Measurements from ENCODE around the gene FTSJ3.

FTSJ3 gene

DNA sequence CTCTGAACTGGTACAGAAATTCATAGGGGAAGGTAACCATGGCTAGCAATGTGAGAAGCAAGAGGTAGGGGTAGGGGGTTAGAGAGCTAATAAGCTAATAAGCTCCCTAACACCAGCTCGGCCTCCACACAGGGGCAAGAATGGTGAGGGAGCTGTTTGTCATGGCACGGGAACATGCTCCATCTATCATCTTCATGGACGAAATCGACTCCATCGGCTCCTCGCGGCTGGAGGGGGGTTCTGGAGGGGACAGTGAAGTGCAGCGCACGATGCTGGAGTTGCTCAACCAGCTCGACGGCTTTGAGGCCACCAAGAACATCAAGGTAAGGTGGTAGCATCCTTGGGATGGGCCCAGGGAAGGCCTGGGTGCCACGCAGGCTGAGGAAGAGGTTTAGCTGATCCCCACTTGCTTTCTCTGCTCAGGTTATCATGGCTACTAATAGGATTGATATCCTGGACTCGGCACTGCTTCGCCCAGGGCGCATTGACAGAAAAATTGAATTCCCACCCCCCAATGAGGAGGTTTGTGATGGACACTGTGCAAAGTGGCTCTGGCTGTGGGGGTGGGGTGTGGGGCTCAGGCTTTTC, 3.5 kb upstream of the FTSJ3 start:
- Histone ChIP-seq H3K27me3 (no peaks in the 10 kb centered on the region), H3K36me3 (peaks cover 69% of the 10 kb centered on the region), H3K9me3 (no peaks in the 10 kb centered on the region), H3K27ac (peak overlapping the region; percentile 5), H3K4me3 (ENCODE audit: low read depth in 1 of 2, low read length in 1 of 2) (no peak overlapping the region), H3K4me1 (ENCODE audit: control insufficient read depth in 1 of 2, insufficient read depth in 1 of 2, low read depth in 1 of 2, low read length in 1 of 2) (peaks cover 31 to 41% of the 10 kb centered on the region in 2 experiments)
- TF ChIP-seq CTCF (IDR thresholded peaks at IDR 0.05): no peak

DNA sequence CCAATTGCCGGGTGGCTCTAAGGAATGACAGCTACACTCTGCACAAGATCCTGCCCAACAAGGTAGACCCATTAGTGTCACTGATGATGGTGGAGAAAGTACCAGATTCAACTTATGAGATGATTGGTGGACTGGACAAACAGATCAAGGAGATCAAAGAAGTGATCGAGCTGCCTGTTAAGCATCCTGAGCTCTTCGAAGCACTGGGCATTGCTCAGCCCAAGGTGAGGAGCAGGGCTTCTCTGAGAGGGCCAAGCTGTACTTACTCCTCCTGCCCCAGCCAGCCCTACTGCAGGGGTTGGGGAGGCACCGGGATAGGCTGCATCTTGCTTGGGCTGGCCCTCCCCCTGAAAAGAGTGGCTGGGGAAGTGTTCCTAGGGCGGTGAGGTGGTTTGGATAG, 2.8 kb upstream of the FTSJ3 start:
- no peaks in the 10 kb centered on the region for H3K9me3 ChIP-seq
- H3K4me1 ChIP-seq (ENCODE audit: control insufficient read depth in 1 of 2, insufficient read depth in 1 of 2, low read depth in 1 of 2, low read length in 1 of 2): peaks cover 36 to 47% of the 10 kb centered on the region in 2 experiments
- TF ChIP-seq CTCF (IDR thresholded peaks at IDR 0.05): no peak
- H3K27me3 ChIP-seq: no peaks in the 10 kb centered on the region
- H3K27ac ChIP-seq: no peak overlapping the region
- peaks cover 62% of the 10 kb centered on the region for H3K36me3 ChIP-seq
- no peak overlapping the region for H3K4me3 ChIP-seq (ENCODE audit: low read depth in 1 of 2, low read length in 1 of 2)

DNA sequence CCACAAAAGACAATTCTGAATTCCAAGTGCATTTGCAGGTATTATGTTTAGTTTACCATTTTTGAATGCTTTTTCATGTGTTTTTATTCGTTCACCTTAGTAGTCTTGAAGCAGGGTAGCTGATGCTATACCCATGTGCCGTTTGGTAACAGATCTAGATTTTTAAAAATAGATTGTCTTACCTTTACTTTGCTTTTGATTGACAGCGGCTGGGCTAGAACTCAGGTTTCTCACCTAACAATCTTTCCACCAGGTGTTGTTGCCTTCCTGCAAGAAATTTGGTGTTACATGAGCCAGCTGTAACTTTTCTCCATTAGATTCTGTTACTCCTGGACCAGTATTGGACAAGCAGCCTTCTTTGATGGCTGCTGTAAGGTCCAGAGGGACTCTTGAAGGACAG, 1.5 kb upstream of the FTSJ3 start:
- no peak overlapping the region for H3K27ac ChIP-seq
- H3K4me1 ChIP-seq (ENCODE audit: control insufficient read depth in 1 of 2, insufficient read depth in 1 of 2, low read depth in 1 of 2, low read length in 1 of 2): peaks cover 25 to 36% of the 10 kb centered on the region in 2 experiments
- H3K4me3 ChIP-seq (ENCODE audit: low read depth in 1 of 2, low read length in 1 of 2): no peak overlapping the region
- TF ChIP-seq CTCF (IDR thresholded peaks at IDR 0.05): no peak
- no peaks in the 10 kb centered on the region for H3K27me3 ChIP-seq
- peaks cover 57% of the 10 kb centered on the region for H3K36me3 ChIP-seq
- H3K9me3 ChIP-seq: no peaks in the 10 kb centered on the region

GRCh38 chr17:63827801-63828221, 348 bp upstream of the FTSJ3 start:
- peak overlapping the region; percentile 96 for H3K4me3 ChIP-seq (ENCODE audit: low read depth in 1 of 2, low read length in 1 of 2)
- peaks cover 57% of the 10 kb centered on the region for H3K36me3 ChIP-seq
- H3K9me3 ChIP-seq: no peaks in the 10 kb centered on the region
- TF ChIP-seq CTCF (IDR thresholded peaks at IDR 0.05): no peak
- peaks cover 25 to 36% of the 10 kb centered on the region in 2 experiments for H3K4me1 ChIP-seq (ENCODE audit: control insufficient read depth in 1 of 2, insufficient read depth in 1 of 2, low read depth in 1 of 2, low read length in 1 of 2)
- peak overlapping the region; percentile 92 for H3K27ac ChIP-seq
- H3K27me3 ChIP-seq: no peaks in the 10 kb centered on the region

- Histone ChIP-seq H3K9me3 (no peaks in the 10 kb centered on the region), H3K4me1 (ENCODE audit: control insufficient read depth in 1 of 2, insufficient read depth in 1 of 2, low read depth in 1 of 2, low read length in 1 of 2) (peaks cover 29 to 39% of the 10 kb centered on the region in 2 experiments)
Measured at GRCh38 chr17:63826468-63827001, 928 bp downstream of the FTSJ3 start.

More at GRCh38 chr17:63826468-63827001, 928 bp downstream of the FTSJ3 start:
- TF ChIP-seq CTCF (IDR thresholded peaks at IDR 0.05): no peak
- Histone ChIP-seq H3K27me3 (no peaks in the 10 kb centered on the region), H3K36me3 (peaks cover 57% of the 10 kb centered on the region), H3K4me3 (ENCODE audit: low read depth in 1 of 2, low read length in 1 of 2) (peak overlapping the region; percentile 96), H3K27ac (peak overlapping the region; percentile 92)

Data from neutrophil (primary cell).